HepG2 (cell line): ENCODE measurements around the gene ZBTB20. TPM values are rescaled to one million over a fixed set of nuclear protein-coding genes. Genes with fewer than 3 reads are reported as not detected.

ENCODE experiments used
- ATAC-seq: fragments of 200-7000 bp; cut with Tn5 transposase; 3 replicates; pipeline ENCODE4 v1.9.1; 2020; ENCODE audit warnings: mild to moderate bottlenecking, moderate library complexity
- BruUV-seq: library from RNA; stranded (reverse); fragments of 400-500 nt; replicated peaks from 2 replicates; lab custom pipeline; 2021; lab: Mats Ljungman, UMichigan
- CTCF ChIA-PET: fragments of 300-600 bp; formaldehyde crosslinking; extraction: SDS; loops from one replicate; lab custom pipeline; 2021; ENCODE audit warnings: low total read pairs, inconsistent platforms, low intra/inter-chr PET ratio; lab: Yijun Ruan, JAX
- POLR2A ChIA-PET: fragments of 350-600 bp; sonication (Branson Sonifier 250); formaldehyde crosslinking; loops from one replicate; lab custom pipeline; 2020; ENCODE audit warnings: antibody characterized with exemption, inconsistent platforms; lab: Yijun Ruan, JAX
- DNase-seq: peaks from one replicate; pipeline ENCODE4 v3.0.0-alpha.2; 2015; ENCODE audit warnings: low spot score
- FAIRE-seq: peaks from 3 replicates; lab custom pipeline; 2011; peaks lifted over from hg19 to GRCh38; lab: Jason Lieb, UNC
- H2AFZ ChIP-seq: one replicate; pipeline ENCODE4 v1.6.1; 2011; ENCODE audit warnings: low read length, inconsistent platforms
- H3K27ac ChIP-seq: fragments of 300-600 bp; 3 replicates; pipeline ENCODE4 v1.8.0; 2011; ENCODE audit warnings: mixed run types, mild to moderate bottlenecking, mixed read lengths, low read length, inconsistent platforms; ENCODE audit not compliant: insufficient read depth; ENCODE audit errors: extremely low read length
- H3K27me3 ChIP-seq, 2 experiments: fragments of 200-600 bp in 1 of 2; 2 replicates in 1 of 2; 3 replicates in 1 of 2; pipeline versions ENCODE4 v1.6.0 to v1.8.0; 2011; ENCODE audit warnings: low read length in 2 of 2, mild to moderate bottlenecking in 2 of 2, moderate library complexity in 2 of 2, inconsistent platforms in 1 of 2; ENCODE audit not compliant: insufficient read depth in 2 of 2, control insufficient read depth in 1 of 2
- H3K36me3 ChIP-seq, 2 experiments: fragments of 200-600 bp in 1 of 2; replicated peaks in 1 of 2; 2 replicates in 1 of 2; 3 replicates in 1 of 2; pipeline versions ENCODE4 v1.5.1 to v1.8.0; 2011; ENCODE audit warnings: low read length in 2 of 2, inconsistent platforms in 1 of 2; ENCODE audit not compliant: insufficient read depth in 2 of 2, control insufficient read depth in 1 of 2
- H3K4me1 ChIP-seq: 2 replicates; pipeline ENCODE4 v1.5.1; 2012; ENCODE audit warnings: low read length, inconsistent platforms; ENCODE audit not compliant: insufficient read depth
- H3K4me2 ChIP-seq: 2 replicates; pipeline ENCODE4 v1.6.0; 2011; ENCODE audit warnings: low read depth, low read length, inconsistent platforms
- H3K4me3 ChIP-seq, 3 experiments: fragments of 200-600 bp in 1 of 3; sonication (generic), shearing (Covaris generic) in 1 of 3; replicated peaks in 1 of 3; 2 replicates each; pipeline ENCODE4 v1.5.1; 2011 to 2016; ENCODE audit warnings: low read length in 3 of 3, inconsistent platforms in 2 of 3, low read depth in 2 of 3, mild to moderate bottlenecking in 2 of 3, control low read depth in 1 of 3, mixed read lengths in 1 of 3; ENCODE audit not compliant: insufficient read depth in 1 of 3
- H3K79me2 ChIP-seq: one replicate; pipeline ENCODE4 v1.6.1; 2011; ENCODE audit warnings: low read length, inconsistent platforms; ENCODE audit not compliant: insufficient read depth
- H3K9ac ChIP-seq: 2 replicates; pipeline ENCODE4 v1.6.0; 2011; ENCODE audit warnings: mild to moderate bottlenecking, low read depth, low read length, inconsistent platforms; ENCODE audit not compliant: insufficient read depth
- H3K9me3 ChIP-seq: 2 replicates; pipeline ENCODE4 v1.5.1; 2012; ENCODE audit warnings: mild to moderate bottlenecking, low read length
- H4K20me1 ChIP-seq: 2 replicates; pipeline ENCODE4 v1.6.0; 2011; ENCODE audit warnings: inconsistent platforms, mild to moderate bottlenecking, low read length, moderate library complexity; ENCODE audit not compliant: insufficient read depth
- CCAR2 ChIP-seq: fragments of 200-400 bp; formaldehyde crosslinking; optimal IDR thresholded peaks from 2 replicates; pipeline ENCODE3; 2018; ENCODE audit warnings: low read depth, mild to moderate bottlenecking, low read length, moderate library complexity
- ERF ChIP-seq: IDR thresholded peaks from 2 replicates; pipeline ENCODE4 v1.6.1; 2018; ENCODE audit warnings: missing biosample characterization, missing genetic modification reagents
- KDM3A ChIP-seq: IDR thresholded peaks from 2 replicates; pipeline ENCODE4 v1.6.1; 2018; ENCODE audit warnings: low read depth, missing compliant biosample characterization
- NFE2L2 ChIP-seq: fragments of 150-350 bp; IDR thresholded peaks from 2 replicates; pipeline ENCODE4 v1.6.1; 2014; ENCODE audit warnings: low read length
- RELA ChIP-seq: sonication (generic); formaldehyde crosslinking; IDR thresholded peaks from 2 replicates; pipeline ENCODE4 v1.4.0; 2020; ENCODE audit warnings: missing genetic modification reagents
- THRA ChIP-seq: sonication (generic); formaldehyde crosslinking; IDR thresholded peaks from 2 replicates; pipeline ENCODE4 v1.4.0; 2020; ENCODE audit warnings: missing genetic modification reagents, borderline replicate concordance
- WGBS: methylation state at CpG from one replicate; pipeline ENCODE4 v1.1.6; 2017; ENCODE audit warnings: low lambda C conversion rate; 5-methylcytosine and 5-hydroxymethylcytosine counted together
- in situ Hi-C: cut with HindIII; loops from 2 replicates; pipeline ENCODE4 v1.10.0; 2017; ENCODE audit warnings: low pct_unique_long_range_greater_than_20kb; ENCODE audit not compliant: extremely low pct_ligation_motif_present
- intact Hi-C: fragments of 100-400 bp; cut with micrococcal nuclease; formaldehyde crosslinking; loops from one replicate; pipeline ENCODE4 v1.10.0; 2022; ENCODE audit not compliant: unreplicated experiment
- polyA plus RNA-seq, 8 experiments: library from polyadenylated mRNA; depleted of rRNA in 3 of 8; stranded (reverse) in 7 of 8; unstranded in 1 of 8; fragments of >200 nt; fragmentation: Illumina TruSeq in 4 of 8; extraction: Trizol in 4 of 8; gene quantifications; 2 replicates each; pipeline versions ENCODE4 v1.2.1 to v1.2.3, GENCODE V29; 2011 to 2016; ENCODE audit warnings: low read depth in 4 of 8, missing spikeins in 1 of 8, mixed read lengths in 1 of 8; ENCODE audit not compliant: insufficient read depth in 1 of 8
- total RNA-seq, 5 experiments: library from RNA; depleted of rRNA; stranded (reverse); fragments of >200 nt; fragmentation: Illumina TruSeq; extraction: Trizol; gene quantifications; 2 replicates each; pipeline ENCODE4 v1.2.3, GENCODE V29; 2016; ENCODE audit warnings: low read depth in 1 of 5

ZBTB20 gene
- total and polyA plus RNA-seq, 2 of the 13 experiments (the other 11 are each of a cell fraction or from before 2014, with no cell fraction given), result 1.9 to 8.8 TPM

DNA sequence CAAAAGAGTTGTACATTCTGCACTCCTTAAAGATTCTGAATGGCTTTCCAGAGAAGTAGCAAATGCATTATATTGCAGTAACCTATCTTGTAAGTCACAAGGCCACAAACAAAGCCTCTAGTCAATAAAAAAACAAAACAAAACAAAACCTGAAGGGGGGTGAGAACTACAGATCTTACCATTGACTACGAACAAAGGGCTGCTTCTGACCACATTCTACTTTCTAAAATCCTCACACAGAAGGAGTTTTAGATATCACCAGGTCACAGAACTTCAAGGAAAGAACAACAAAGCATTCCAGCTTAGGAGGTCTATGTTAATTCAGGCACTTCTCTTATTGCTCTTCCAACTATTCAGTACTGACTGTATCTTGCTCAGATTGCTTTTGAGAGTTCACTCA lies 343.0 kb downstream of the ZBTB20 start (continued):
- no peak for TF ChIP-seq KDM3A (CRISPR knock-in tag)
- no peak for TF ChIP-seq RELA (CRISPR knock-in tag)
- no peak for TF ChIP-seq NFE2L2

GRCh38 chr3:114803042-114803695 lies 343.9 kb downstream of the ZBTB20 start:
- no peaks in the 10 kb centered on the region for H3K79me2 ChIP-seq
- no peak overlapping the region for H3K4me3 ChIP-seq
- H3K9ac ChIP-seq, result no peak overlapping the region
- no TSS peak for BruUV-seq
- in situ Hi-C loops (no loop called here), intact Hi-C loops (no loop called here)
- H3K27ac ChIP-seq, result no peak overlapping the region
- 76% methylated on average over 5 of the region's 5 CpGs for WGBS
- H2AFZ ChIP-seq, result no peak overlapping the region
- no peaks in the 10 kb centered on the region for H3K27me3 ChIP-seq
- H3K9me3 ChIP-seq, result no peaks in the 10 kb centered on the region
- ChIA-PET POLR2A (no interaction called here), CTCF (no interaction called here)
- no peaks in the 10 kb centered on the region for H3K36me3 ChIP-seq
- H3K4me2 ChIP-seq, result no peak overlapping the region
- ATAC-seq (no peak), DNase-seq (no peak), FAIRE-seq (no peak)
- H4K20me1 ChIP-seq, result no peaks in the 10 kb centered on the region
- no peaks in the 10 kb centered on the region for H3K4me1 ChIP-seq
- TF ChIP-seq THRA (no peak), ERF (CRISPR knock-in tag) (no peak), CCAR2 (no peak)
